Melanocyte of skin (primary cell): ENCODE results near the gene BCL2. TPM values are rescaled to one million over a fixed set of nuclear protein-coding genes. Genes with fewer than 3 reads are reported as not detected.

ENCODE experiments used
- small RNA-seq, 2 donors: library from RNA; depleted of rRNA; stranded (forward); fragments of <200 nt; gene quantifications; one replicate each; pipeline ENCODE3, GENCODE V24; 2012
- total RNA-seq, 2 donors: library from RNA; depleted of rRNA; stranded (reverse); fragments of >200 nt; gene quantifications; 2 replicates each; pipeline ENCODE4 v1.2.3, GENCODE V29; 2012

The BCL2 gene
- total RNA-seq = 10 to 100 TPM; 11.0 to 19.3 TPM

GRCh38 chr18:63319383-63320122 is at the start of gene BCL2:
Gene BCL2, minus strand, starts transcription at chr18:63319769.

GRCh38 chr18:63367053-63367953 is 47.7 kb upstream of the BCL2 start, which contains the start of gene KDSR:
Gene KDSR, minus strand, starts transcription at chr18:63367206. Its CDS starts 88 bp downstream, at chr18:63367118.

Small RNA genes within 50 kb of the gene (small RNA-seq; reads per million reads assigned to genes)
- gene AC022726.1 = 0 reads per million in 2 donors

Other genes with a start within 250 kb of the BCL2 start
- 10 to 100 TPM; 38.0 to 40.3 TPM for gene KDSR, start 47.4 kb upstream of the BCL2 start, total RNA-seq
- 10 to 100 TPM; 42.0 to 45.6 TPM for gene VPS4B, start 102.7 kb upstream of the BCL2 start, total RNA-seq
- gene SERPINB5, start 157.2 kb upstream of the BCL2 start, total RNA-seq = under 1 TPM in 1 of 2 donors, not detected in 1; under 0.01 TPM
- not detected for gene SERPINB12, start 222.6 kb upstream of the BCL2 start, total RNA-seq